T-helper 1 cell treated with Interleukin-12 subunit alpha and Interleukin-12 subunit beta and Interleukin-4 antibody, amounts not matched to agents 30 ng/mL and 1 ng/mL, for 36 hours (primary cell): ENCODE data around the gene GGCX. TPM values are rescaled to one million over a fixed set of nuclear protein-coding genes. Genes with fewer than 3 reads are reported as not detected.

Experiments
- intact Hi-C: fragments of 100-400 bp; cut with micrococcal nuclease; formaldehyde crosslinking; loops from one replicate; pipeline ENCODE4 v1.15.1; 2024
- total RNA-seq: library from RNA; stranded (reverse); gene quantifications from 2 replicates; pipeline ENCODE4 v1.2.3, GENCODE V29; 2022

GGCX gene
- total RNA-seq, 1 donor from 2014 or later = 23.9 TPM

GRCh38 chr2:85524336-85524908, 36.9 kb downstream of the GGCX start:
- intact Hi-C loops = no loop called here

- intact Hi-C loops = no loop called here
Observed at GRCh38 chr2:85523903-85524335, 37.4 kb downstream of the GGCX start.

- intact Hi-C loops = no loop called here
Observed at GRCh38 chr2:85523062-85523902, 38.0 kb downstream of the GGCX start.

GRCh38 chr2:85522090-85522647, 39.1 kb downstream of the GGCX start:
- intact Hi-C loops = no loop called here

GRCh38 chr2:85516653-85517389, 44.5 kb downstream of the GGCX start:
- intact Hi-C loops = no loop called here

GRCh38 chr2:85514323-85514722, 47.0 kb downstream of the GGCX start:
- intact Hi-C loops = no loop called here

- intact Hi-C loops = no loop called here
Observed at GRCh38 chr2:85511008-85511811, 50.1 kb downstream of the GGCX start.

- intact Hi-C loops = no loop called here
Observed at GRCh38 chr2:85506768-85507181, 54.5 kb downstream of the GGCX start.

GRCh38 chr2:85505551-85506238, 55.6 kb downstream of the GGCX start:
- intact Hi-C loops = no loop called here

- intact Hi-C loops = no loop called here
Observed at GRCh38 chr2:85504778-85505261, 56.5 kb downstream of the GGCX start.

- intact Hi-C loops = no loop called here
Observed at GRCh38 chr2:85503851-85504777, 57.2 kb downstream of the GGCX start.

- intact Hi-C loops = no loop called here
Observed at GRCh38 chr2:85503168-85503850, 58.0 kb downstream of the GGCX start.

GRCh38 chr2:85502720-85503119, 58.6 kb downstream of the GGCX start:
- intact Hi-C loops = no loop called here

GRCh38 chr2:85501248-85501647, 60.0 kb downstream of the GGCX start:
- intact Hi-C loops = no loop called here

- intact Hi-C loops = no loop called here
Observed at GRCh38 chr2:85497944-85498630, 63.2 kb downstream of the GGCX start.

- intact Hi-C loops = no loop called here
Observed at GRCh38 chr2:85496436-85496835, 64.9 kb downstream of the GGCX start.
